Liver (tissue), 9 donors: Measurements from ENCODE around the gene KANK4. TPM values are rescaled to one million over a fixed set of nuclear protein-coding genes. Genes with fewer than 3 reads are reported as not detected.

Source experiments
- DNase-seq: peaks from one replicate; pipeline ENCODE4 v3.0.0-alpha.2; 2017; ENCODE audit warnings: low spot score
- H3K27ac ChIP-seq, 2 donors: one replicate each; pipeline ENCODE4 v1.7.0; 2013; ENCODE audit warnings: inconsistent platforms in 2 of 2, low read length in 2 of 2, control low read depth in 1 of 2, low read depth in 1 of 2, mild to moderate bottlenecking in 1 of 2
- H3K27me3 ChIP-seq, 4 donors: one replicate each; pipeline versions ENCODE4 v1.6.1 to v1.7.0; 2013; ENCODE audit warnings: low read length in 3 of 4, inconsistent platforms in 1 of 4, mild to moderate bottlenecking in 1 of 4, moderate library complexity in 1 of 4; ENCODE audit not compliant: control insufficient read depth in 4 of 4, insufficient read depth in 4 of 4
- H3K36me3 ChIP-seq, 4 donors: one replicate each; pipeline versions ENCODE4 v1.6.1 to v1.7.0; 2013; ENCODE audit warnings: low read length in 3 of 4, mild to moderate bottlenecking in 3 of 4, low read depth in 1 of 4, moderate library complexity in 1 of 4; ENCODE audit not compliant: control insufficient read depth in 4 of 4, insufficient read depth in 3 of 4
- H3K4me1 ChIP-seq, 4 donors: one replicate each; pipeline versions ENCODE4 v1.6.1 to v1.7.0; 2013; ENCODE audit warnings: low read length in 3 of 4, mild to moderate bottlenecking in 3 of 4, moderate library complexity in 1 of 4; ENCODE audit not compliant: control insufficient read depth in 4 of 4, insufficient read depth in 4 of 4
- H3K4me3 ChIP-seq, 3 donors: one replicate each; pipeline versions ENCODE4 v1.6.1 to v1.7.0; 2013; ENCODE audit warnings: low read length in 3 of 3, control low read depth in 1 of 3, low read depth in 1 of 3, mild to moderate bottlenecking in 1 of 3
- H3K9ac ChIP-seq, 2 donors: one replicate each; pipeline ENCODE4 v1.7.0; 2013; ENCODE audit warnings: low read length in 2 of 2, mild to moderate bottlenecking in 2 of 2, moderate library complexity in 2 of 2, control low read depth in 1 of 2, low read depth in 1 of 2
- H3K9me3 ChIP-seq, 4 donors: one replicate each; pipeline versions ENCODE4 v1.6.1 to v1.7.0; 2013; ENCODE audit warnings: low read length in 3 of 4; ENCODE audit not compliant: control insufficient read depth in 4 of 4
- ATF3 ChIP-seq: IDR thresholded peaks from 2 replicates; pipeline ENCODE4 v1.6.1; 2016; ENCODE audit warnings: antibody characterized with exemption
- CTCF ChIP-seq: fragments of 150-350 bp; IDR thresholded peaks from 2 replicates; pipeline ENCODE4 v1.5.1; 2017; ENCODE audit warnings: improper control_type of control experiment, low read depth, low read length; ENCODE audit not compliant: missing input control
- EGR1 ChIP-seq, 2 donors: IDR thresholded peaks; 2 replicates each; pipeline ENCODE4 v1.6.1; 2016 to 2018; ENCODE audit warnings: antibody characterized with exemption in 2 of 2, low read depth in 2 of 2
- FOXA1 ChIP-seq: IDR thresholded peaks from 2 replicates; pipeline ENCODE4 v1.6.1; 2016; ENCODE audit warnings: antibody characterized with exemption
- FOXA2 ChIP-seq: IDR thresholded peaks from 2 replicates; pipeline ENCODE4 v1.6.1; 2016; ENCODE audit warnings: antibody characterized with exemption
- GABPA ChIP-seq, 2 donors: IDR thresholded peaks in 1 of 2; conservative IDR thresholded peaks in 1 of 2; 2 replicates each; pipeline ENCODE4 v1.6.1; 2016; ENCODE audit warnings: antibody characterized with exemption in 2 of 2, mild to moderate bottlenecking in 1 of 2, moderate library complexity in 1 of 2
- HNF4G ChIP-seq: IDR thresholded peaks from 2 replicates; pipeline ENCODE4 v1.6.1; 2016; ENCODE audit warnings: antibody characterized with exemption
- JUND ChIP-seq, 2 donors: IDR thresholded peaks; 2 replicates each; pipeline ENCODE4 v1.6.1; 2016; ENCODE audit warnings: antibody characterized with exemption in 2 of 2
- NR2F2 ChIP-seq: IDR thresholded peaks from 2 replicates; pipeline ENCODE4 v1.6.1; 2016; ENCODE audit warnings: antibody characterized with exemption
- RAD21 ChIP-seq, 2 donors: IDR thresholded peaks; 2 replicates each; pipeline ENCODE4 v1.6.1; 2016; ENCODE audit warnings: antibody characterized with exemption in 2 of 2, mild to moderate bottlenecking in 2 of 2
- RXRA ChIP-seq, 2 donors: IDR thresholded peaks; 2 replicates each; pipeline ENCODE4 v1.6.1; 2017 to 2018; ENCODE audit warnings: antibody characterized with exemption in 2 of 2, mild to moderate bottlenecking in 1 of 2
- SP1 ChIP-seq: IDR thresholded peaks from 2 replicates; pipeline ENCODE4 v1.6.1; 2018; ENCODE audit warnings: antibody characterized with exemption, mild to moderate bottlenecking
- TAF1 ChIP-seq: conservative IDR thresholded peaks from 2 replicates; pipeline ENCODE4 v1.6.1; 2016; ENCODE audit warnings: antibody characterized with exemption, mild to moderate bottlenecking
- YY1 ChIP-seq: IDR thresholded peaks from 2 replicates; pipeline ENCODE4 v1.6.1; 2016; ENCODE audit warnings: antibody characterized with exemption, mild to moderate bottlenecking
- WGBS: extraction: QIAGEN DNeasy Blood & Tissue Kit; methylation state at CpG from one replicate; pipeline ENCODE4 v1.1.7; 2013; 5-methylcytosine and 5-hydroxymethylcytosine counted together
- polyA plus RNA-seq, 2 donors: library from polyadenylated mRNA; stranded (reverse) in 1 of 2; unstranded in 1 of 2; fragments of 200-250 nt in 1 of 2; fragments of >200 nt in 1 of 2; fragmentation: Nextera tagmentation in 1 of 2; extraction: Ambion mirVana in 1 of 2; gene quantifications; one replicate each; pipeline versions ENCODE4 v1.2.1 to v1.2.3, GENCODE V29; 2013 to 2015
- total RNA-seq, 2 donors: library from RNA; depleted of rRNA; stranded (reverse); fragments of >200 nt; gene quantifications; one replicate each; pipeline ENCODE4 v1.2.3, GENCODE V29; 2014
- TF ChIP-seq, protein P1 (sequence below): IDR thresholded peaks from 2 replicates; pipeline ENCODE4 v1.6.1; 2016; ENCODE audit warnings: antibody characterized with exemption
- TF ChIP-seq, protein P2 (sequence below): IDR thresholded peaks from 2 replicates; pipeline ENCODE4 v1.6.1; 2016; ENCODE audit warnings: antibody characterized with exemption, mild to moderate bottlenecking
- TF ChIP-seq, protein P3 (sequence below): IDR thresholded peaks from 2 replicates; pipeline ENCODE4 v1.6.1; 2016; ENCODE audit warnings: antibody characterized with exemption
- donor health status: healthy.
- donor health status: healthy.
- donor health status: healthy.
- donor health status: healthy.
- donor health status: healthy.

Gene KANK4
- total and polyA plus RNA-seq, 4 donors: 0.58 to 4.6 (median 1.1) TPM

- Histone ChIP-seq H3K9ac (no peak overlapping the region), H3K4me3 (no peak overlapping the region), H3K4me1 (no peaks in the 10 kb centered on the region), H3K27ac (no peak overlapping the region), H3K27me3 (no peaks in the 10 kb centered on the region), H3K9me3 (no peaks in the 10 kb centered on the region), H3K36me3 (peaks cover 0 to 3% (median 0%) of the 10 kb centered on the region in 4 donors)
- no peak for DNase-seq
- TF ChIP-seq, protein P1, sequence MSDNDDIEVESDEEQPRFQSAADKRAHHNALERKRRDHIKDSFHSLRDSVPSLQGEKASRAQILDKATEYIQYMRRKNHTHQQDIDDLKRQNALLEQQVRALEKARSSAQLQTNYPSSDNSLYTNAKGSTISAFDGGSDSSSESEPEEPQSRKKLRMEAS: no peak
- TF ChIP-seq YY1 (no peak), FOXA1 (no peak), CTCF (no peak), EGR1 (IDR thresholded peaks at IDR 0.05; ENCODE audit: low read depth in 2 of 2) (no peak), RXRA (IDR thresholded peaks at IDR 0.05) (no peak), NR2F2 (no peak), ATF3 (no peak), RAD21 (IDR thresholded peaks at IDR 0.05) (no peak), JUND (IDR thresholded peaks at IDR 0.05) (no peak), SP1 (no peak), FOXA2 (no peak), GABPA (IDR thresholded peaks at IDR 0.05 in 1 of 2, conservative IDR thresholded peaks at IDR 0.05 in 1 of 2) (no peak), TAF1 (no peak), HNF4G (no peak)
- TF ChIP-seq, protein P2, sequence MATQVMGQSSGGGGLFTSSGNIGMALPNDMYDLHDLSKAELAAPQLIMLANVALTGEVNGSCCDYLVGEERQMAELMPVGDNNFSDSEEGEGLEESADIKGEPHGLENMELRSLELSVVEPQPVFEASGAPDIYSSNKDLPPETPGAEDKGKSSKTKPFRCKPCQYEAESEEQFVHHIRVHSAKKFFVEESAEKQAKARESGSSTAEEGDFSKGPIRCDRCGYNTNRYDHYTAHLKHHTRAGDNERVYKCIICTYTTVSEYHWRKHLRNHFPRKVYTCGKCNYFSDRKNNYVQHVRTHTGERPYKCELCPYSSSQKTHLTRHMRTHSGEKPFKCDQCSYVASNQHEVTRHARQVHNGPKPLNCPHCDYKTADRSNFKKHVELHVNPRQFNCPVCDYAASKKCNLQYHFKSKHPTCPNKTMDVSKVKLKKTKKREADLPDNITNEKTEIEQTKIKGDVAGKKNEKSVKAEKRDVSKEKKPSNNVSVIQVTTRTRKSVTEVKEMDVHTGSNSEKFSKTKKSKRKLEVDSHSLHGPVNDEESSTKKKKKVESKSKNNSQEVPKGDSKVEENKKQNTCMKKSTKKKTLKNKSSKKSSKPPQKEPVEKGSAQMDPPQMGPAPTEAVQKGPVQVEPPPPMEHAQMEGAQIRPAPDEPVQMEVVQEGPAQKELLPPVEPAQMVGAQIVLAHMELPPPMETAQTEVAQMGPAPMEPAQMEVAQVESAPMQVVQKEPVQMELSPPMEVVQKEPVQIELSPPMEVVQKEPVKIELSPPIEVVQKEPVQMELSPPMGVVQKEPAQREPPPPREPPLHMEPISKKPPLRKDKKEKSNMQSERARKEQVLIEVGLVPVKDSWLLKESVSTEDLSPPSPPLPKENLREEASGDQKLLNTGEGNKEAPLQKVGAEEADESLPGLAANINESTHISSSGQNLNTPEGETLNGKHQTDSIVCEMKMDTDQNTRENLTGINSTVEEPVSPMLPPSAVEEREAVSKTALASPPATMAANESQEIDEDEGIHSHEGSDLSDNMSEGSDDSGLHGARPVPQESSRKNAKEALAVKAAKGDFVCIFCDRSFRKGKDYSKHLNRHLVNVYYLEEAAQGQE: no peak
- TF ChIP-seq, protein P3, sequence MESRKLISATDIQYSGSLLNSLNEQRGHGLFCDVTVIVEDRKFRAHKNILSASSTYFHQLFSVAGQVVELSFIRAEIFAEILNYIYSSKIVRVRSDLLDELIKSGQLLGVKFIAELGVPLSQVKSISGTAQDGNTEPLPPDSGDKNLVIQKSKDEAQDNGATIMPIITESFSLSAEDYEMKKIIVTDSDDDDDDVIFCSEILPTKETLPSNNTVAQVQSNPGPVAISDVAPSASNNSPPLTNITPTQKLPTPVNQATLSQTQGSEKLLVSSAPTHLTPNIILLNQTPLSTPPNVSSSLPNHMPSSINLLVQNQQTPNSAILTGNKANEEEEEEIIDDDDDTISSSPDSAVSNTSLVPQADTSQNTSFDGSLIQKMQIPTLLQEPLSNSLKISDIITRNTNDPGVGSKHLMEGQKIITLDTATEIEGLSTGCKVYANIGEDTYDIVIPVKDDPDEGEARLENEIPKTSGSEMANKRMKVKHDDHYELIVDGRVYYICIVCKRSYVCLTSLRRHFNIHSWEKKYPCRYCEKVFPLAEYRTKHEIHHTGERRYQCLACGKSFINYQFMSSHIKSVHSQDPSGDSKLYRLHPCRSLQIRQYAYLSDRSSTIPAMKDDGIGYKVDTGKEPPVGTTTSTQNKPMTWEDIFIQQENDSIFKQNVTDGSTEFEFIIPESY: no peak
- WGBS: 88% methylated on average over 13 of the region's 13 CpGs
Measured at GRCh38 chr1:62263814-62264353, 55.4 kb downstream of the KANK4 start.
